ENCODE data around the gene GPHB5. TPM values are rescaled to one million over a fixed set of nuclear protein-coding genes. Genes with fewer than 3 reads are reported as not detected.

Gene GPHB5, protein sequence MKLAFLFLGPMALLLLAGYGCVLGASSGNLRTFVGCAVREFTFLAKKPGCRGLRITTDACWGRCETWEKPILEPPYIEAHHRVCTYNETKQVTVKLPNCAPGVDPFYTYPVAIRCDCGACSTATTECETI
- total RNA-seq: not detected
- not detected for polyA plus RNA-seq (2013, experiment 1 of 2)
- polyA plus RNA-seq (2013, experiment 2 of 2): not detected
- total RNA-seq: 0 to 0.18 (median 0) reads per million in 172 experiments

DNA sequence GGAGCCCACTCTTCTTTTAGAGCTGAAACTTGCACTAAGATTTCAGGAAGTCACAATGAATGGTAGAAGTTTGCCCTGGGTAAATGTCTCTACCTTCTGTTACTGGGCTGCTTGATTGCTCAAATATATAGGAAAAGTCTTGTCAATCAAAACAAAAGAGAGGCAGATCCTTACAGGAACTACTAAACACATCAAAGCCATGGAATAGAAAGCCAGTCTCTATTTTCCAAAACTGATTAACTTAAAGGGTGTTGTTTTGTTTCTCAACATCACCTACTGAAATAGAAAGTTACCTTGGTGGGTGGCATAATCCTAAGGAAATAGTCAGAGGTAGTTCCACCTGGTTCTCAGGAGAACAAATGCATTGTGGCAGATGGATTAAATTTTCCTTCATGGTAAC is at the start of gene GPHB5:
Gene GPHB5, minus strand, starts transcription at position 101 of the 400 bp plus-strand sequence. CDS start 1,086 bp downstream, outside the sequence.
- no peaks in the 10 kb centered on the region for H3K9me3 Mint-ChIP-seq
- H3K4me3 ChIP-seq (ENCODE audit: low read length): no peak within 1 kb of the TSS
- H3K36me3 Mint-ChIP-seq (ENCODE audit: low read depth): no peaks in the 10 kb centered on the region
- ChIA-PET CTCF (no interaction called here), POLR2A (no interaction called here)
- H3K36me3 ChIP-seq (ENCODE audit: insufficient read depth, low read length): no peaks in the 10 kb centered on the region
- H3K4me3 Mint-ChIP-seq: no peak within 1 kb of the TSS
- H3K9me3 ChIP-seq (ENCODE audit: control insufficient read depth in 1 of 2, insufficient read depth in 1 of 2, low read length in 2 of 2): no peaks in the 10 kb centered on the region
- intact Hi-C loops (cut with DNase I, micrococcal nuclease): no loop called here
- no peak within 1 kb of the TSS for H3K27ac ChIP-seq (ENCODE audit: low read depth in 1 of 2, low read length in 2 of 2)
- H3K27ac Mint-ChIP-seq: no peak within 1 kb of the TSS
- DNase-seq (no peak), ATAC-seq (ENCODE audit: poor library complexity) (no peak)
- peaks cover 71% of the 10 kb centered on the region for H3K27me3 Mint-ChIP-seq
- H3K4me1 Mint-ChIP-seq (ENCODE audit: low read depth): no peaks in the 10 kb centered on the region
- no peaks in the 10 kb centered on the region for H3K4me1 ChIP-seq (ENCODE audit: insufficient read depth, low read length)
- TF ChIP-seq, protein P1, sequence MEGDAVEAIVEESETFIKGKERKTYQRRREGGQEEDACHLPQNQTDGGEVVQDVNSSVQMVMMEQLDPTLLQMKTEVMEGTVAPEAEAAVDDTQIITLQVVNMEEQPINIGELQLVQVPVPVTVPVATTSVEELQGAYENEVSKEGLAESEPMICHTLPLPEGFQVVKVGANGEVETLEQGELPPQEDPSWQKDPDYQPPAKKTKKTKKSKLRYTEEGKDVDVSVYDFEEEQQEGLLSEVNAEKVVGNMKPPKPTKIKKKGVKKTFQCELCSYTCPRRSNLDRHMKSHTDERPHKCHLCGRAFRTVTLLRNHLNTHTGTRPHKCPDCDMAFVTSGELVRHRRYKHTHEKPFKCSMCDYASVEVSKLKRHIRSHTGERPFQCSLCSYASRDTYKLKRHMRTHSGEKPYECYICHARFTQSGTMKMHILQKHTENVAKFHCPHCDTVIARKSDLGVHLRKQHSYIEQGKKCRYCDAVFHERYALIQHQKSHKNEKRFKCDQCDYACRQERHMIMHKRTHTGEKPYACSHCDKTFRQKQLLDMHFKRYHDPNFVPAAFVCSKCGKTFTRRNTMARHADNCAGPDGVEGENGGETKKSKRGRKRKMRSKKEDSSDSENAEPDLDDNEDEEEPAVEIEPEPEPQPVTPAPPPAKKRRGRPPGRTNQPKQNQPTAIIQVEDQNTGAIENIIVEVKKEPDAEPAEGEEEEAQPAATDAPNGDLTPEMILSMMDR (IDR thresholded peaks at IDR 0.05): no peak
- H3K27me3 ChIP-seq (ENCODE audit: control insufficient read depth in 1 of 2, insufficient read depth in 2 of 2, low read length in 2 of 2): peaks cover 8 to 9% of the 10 kb centered on the region in 2 experiments

- Mint-ChIP-seq H3K36me3 (ENCODE audit: low read depth) (peaks cover 42% of the 10 kb centered on the region), H3K27ac (no peak overlapping the region), H3K4me1 (ENCODE audit: low read depth) (no peaks in the 10 kb centered on the region), H3K9me3 (peaks cover 26% of the 10 kb centered on the region), H3K27me3 (no peaks in the 10 kb centered on the region), H3K4me3 (no peak overlapping the region)
- Histone ChIP-seq H3K9me3 (ENCODE audit: control insufficient read depth in 1 of 2, insufficient read depth in 1 of 2, low read length in 2 of 2) (peaks cover 0 to 6% of the 10 kb centered on the region in 2 experiments), H3K27me3 (ENCODE audit: control insufficient read depth in 1 of 2, insufficient read depth in 2 of 2, low read length in 2 of 2) (no peaks in the 10 kb centered on the region), H3K36me3 (ENCODE audit: insufficient read depth, low read length) (no peaks in the 10 kb centered on the region), H3K4me3 (ENCODE audit: low read length) (no peak overlapping the region), H3K27ac (ENCODE audit: low read depth in 1 of 2, low read length in 2 of 2) (no peak overlapping the region), H3K4me1 (ENCODE audit: insufficient read depth, low read length) (no peaks in the 10 kb centered on the region)
- ATAC-seq (ENCODE audit: poor library complexity) (no peak), DNase-seq (no peak)
- POLR2A ChIA-PET: no interaction called here
- CTCF ChIA-PET: no interaction called here
- TF ChIP-seq, protein P1 (IDR thresholded peaks at IDR 0.05): no peak
- intact Hi-C loops (cut with DNase I, micrococcal nuclease): no loop called here
Measured at GRCh38 chr14:63367742-63368364, 49.1 kb upstream of the GPHB5 start.

DNA sequence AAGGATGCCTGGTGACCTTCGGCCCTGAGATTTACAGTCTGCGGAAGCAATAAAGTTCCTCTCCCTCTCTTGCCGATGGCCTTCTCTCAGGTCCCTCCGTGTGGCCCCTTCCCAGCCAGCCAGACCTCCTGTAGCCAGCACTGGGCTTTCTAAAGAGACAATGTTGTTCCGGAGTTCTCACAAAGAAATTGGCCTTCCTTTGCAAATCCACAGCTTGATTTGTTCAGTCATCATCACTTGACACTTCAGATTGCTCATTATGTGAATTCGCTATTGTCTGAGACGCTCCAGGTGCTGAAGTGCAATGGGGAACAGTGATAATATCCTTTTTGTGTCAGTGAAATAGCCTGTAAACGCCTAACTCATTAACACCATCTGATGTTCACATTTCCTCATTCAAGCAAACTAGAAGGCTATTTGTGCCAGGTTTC is 43.7 kb upstream of the GPHB5 start:
- CTCF ChIA-PET: no interaction called here
- ATAC-seq (ENCODE audit: poor library complexity) (no peak), DNase-seq (no peak)
- TF ChIP-seq, protein P1 (IDR thresholded peaks at IDR 0.05): no peak
- peaks cover 0 to 6% of the 10 kb centered on the region in 2 experiments for H3K27me3 ChIP-seq (ENCODE audit: control insufficient read depth in 1 of 2, insufficient read depth in 2 of 2, low read length in 2 of 2)
- H3K36me3 ChIP-seq (ENCODE audit: insufficient read depth, low read length): no peaks in the 10 kb centered on the region
- H3K4me3 ChIP-seq (ENCODE audit: low read length): no peak overlapping the region
- H3K4me1 ChIP-seq (ENCODE audit: insufficient read depth, low read length): no peaks in the 10 kb centered on the region
- Mint-ChIP-seq H3K9me3 (peaks cover 14% of the 10 kb centered on the region), H3K27me3 (peaks cover 6% of the 10 kb centered on the region), H3K4me3 (no peak overlapping the region), H3K4me1 (ENCODE audit: low read depth) (no peaks in the 10 kb centered on the region), H3K36me3 (ENCODE audit: low read depth) (peaks cover 7% of the 10 kb centered on the region), H3K27ac (no peak overlapping the region)
- intact Hi-C loops (cut with DNase I, micrococcal nuclease): no loop called here
- H3K9me3 ChIP-seq (ENCODE audit: control insufficient read depth in 1 of 2, insufficient read depth in 1 of 2, low read length in 2 of 2): no peaks in the 10 kb centered on the region
- no peak overlapping the region for H3K27ac ChIP-seq (ENCODE audit: low read depth in 1 of 2, low read length in 2 of 2)
- POLR2A ChIA-PET: no interaction called here
